ENCODE measurements around the gene FNIP2. TPM values are rescaled to one million over a fixed set of nuclear protein-coding genes. Genes with fewer than 3 reads are reported as not detected.

Gene FNIP2
- total RNA-seq, 4 donors from 2014 or later, result 48.9 to 75.8 (median 63.2) TPM

GRCh38 chr4:158817562-158818296 lies 48.9 kb downstream of the FNIP2 start:
- TF ChIP-seq, protein P1, sequence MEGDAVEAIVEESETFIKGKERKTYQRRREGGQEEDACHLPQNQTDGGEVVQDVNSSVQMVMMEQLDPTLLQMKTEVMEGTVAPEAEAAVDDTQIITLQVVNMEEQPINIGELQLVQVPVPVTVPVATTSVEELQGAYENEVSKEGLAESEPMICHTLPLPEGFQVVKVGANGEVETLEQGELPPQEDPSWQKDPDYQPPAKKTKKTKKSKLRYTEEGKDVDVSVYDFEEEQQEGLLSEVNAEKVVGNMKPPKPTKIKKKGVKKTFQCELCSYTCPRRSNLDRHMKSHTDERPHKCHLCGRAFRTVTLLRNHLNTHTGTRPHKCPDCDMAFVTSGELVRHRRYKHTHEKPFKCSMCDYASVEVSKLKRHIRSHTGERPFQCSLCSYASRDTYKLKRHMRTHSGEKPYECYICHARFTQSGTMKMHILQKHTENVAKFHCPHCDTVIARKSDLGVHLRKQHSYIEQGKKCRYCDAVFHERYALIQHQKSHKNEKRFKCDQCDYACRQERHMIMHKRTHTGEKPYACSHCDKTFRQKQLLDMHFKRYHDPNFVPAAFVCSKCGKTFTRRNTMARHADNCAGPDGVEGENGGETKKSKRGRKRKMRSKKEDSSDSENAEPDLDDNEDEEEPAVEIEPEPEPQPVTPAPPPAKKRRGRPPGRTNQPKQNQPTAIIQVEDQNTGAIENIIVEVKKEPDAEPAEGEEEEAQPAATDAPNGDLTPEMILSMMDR (IDR thresholded peaks at IDR 0.05), result no peak
- no peak for TF ChIP-seq POLR2A (IDR thresholded peaks at IDR 0.05)
- DNase-seq, result no peak
- Histone ChIP-seq H3K4me1 (peaks cover 16 to 44% of the 10 kb centered on the region in 2 donors), H3K9me3 (no peaks in the 10 kb centered on the region), H3K27me3 (no peaks in the 10 kb centered on the region), H3K27ac (no peak overlapping the region), H3K4me3 (replicated peaks in 1 of 3) (no peak overlapping the region), H3K36me3 (no peaks in the 10 kb centered on the region)
- WGBS, 2 donors, result 92 to 93% methylated on average over 10 of the region's 10 CpGs
- intact Hi-C loops (cut with DNase I), result no loop called here

DNA sequence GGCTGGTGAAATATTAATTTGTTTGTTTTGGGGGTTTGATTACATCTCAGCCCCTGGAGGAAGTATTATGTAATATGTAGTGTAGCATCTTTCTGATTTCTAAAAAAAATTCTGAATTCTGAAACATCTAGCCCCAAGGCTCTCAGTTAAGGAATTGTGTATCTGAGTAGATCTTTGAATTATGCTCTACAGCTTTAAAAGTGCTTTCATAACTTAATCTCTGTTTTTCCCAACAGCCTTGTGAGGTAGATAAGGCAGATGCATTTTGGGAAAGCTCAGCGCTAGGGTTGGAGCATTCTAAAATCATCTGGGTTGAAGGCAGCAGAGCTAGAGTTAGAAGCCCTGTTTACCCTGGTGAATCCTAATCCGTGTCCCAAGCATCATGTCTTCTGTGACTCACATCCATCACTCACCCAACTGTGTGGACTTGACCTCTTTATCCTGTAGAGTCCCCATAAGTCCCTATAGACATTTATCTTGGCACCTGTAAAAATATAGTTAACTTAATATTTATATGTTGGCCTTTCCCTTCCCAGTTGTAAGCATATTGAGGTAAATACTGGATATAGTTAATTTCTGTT lies 49.8 kb downstream of the FNIP2 start:
- H3K36me3 ChIP-seq, result no peaks in the 10 kb centered on the region
- 88 to 89% methylated on average over 2 of the region's 2 CpGs for WGBS, 2 donors
- no peaks in the 10 kb centered on the region for H3K9me3 ChIP-seq
- H3K27ac ChIP-seq, result peak overlapping the region in 1 of 3 donors; percentile 69
- intact Hi-C loops (cut with DNase I), result no loop called here
- no peak for TF ChIP-seq POLR2A (IDR thresholded peaks at IDR 0.05)
- TF ChIP-seq, protein P1 (IDR thresholded peaks at IDR 0.05), result no peak
- H3K4me3 ChIP-seq (replicated peaks in 1 of 3), result no peak overlapping the region
- peaks cover 21 to 50% of the 10 kb centered on the region in 2 donors for H3K4me1 ChIP-seq
- DNase-seq, result no peak
- H3K27me3 ChIP-seq, result no peaks in the 10 kb centered on the region

- H3K4me1 ChIP-seq, result peaks cover 36 to 55% of the 10 kb centered on the region in 2 donors
- no peaks in the 10 kb centered on the region for H3K9me3 ChIP-seq
- no peaks in the 10 kb centered on the region for H3K27me3 ChIP-seq
- WGBS, 2 donors, result 48 to 50% methylated on average over 2 of the region's 2 CpGs
- intact Hi-C loops (cut with DNase I), result no loop called here
- DNase-seq, result no peak
- peak overlapping the region; percentile 43 to 69 (median 48) for H3K27ac ChIP-seq
- H3K4me3 ChIP-seq (replicated peaks in 1 of 3), result no peak overlapping the region
- H3K36me3 ChIP-seq, result no peaks in the 10 kb centered on the region
- TF ChIP-seq, protein P1 (IDR thresholded peaks at IDR 0.05), result no peak
- peak in 1 of 2 donors; percentile 20 for TF ChIP-seq POLR2A (IDR thresholded peaks at IDR 0.05)
Observed at GRCh38 chr4:158819942-158820786, 51.3 kb downstream of the FNIP2 start.

DNA sequence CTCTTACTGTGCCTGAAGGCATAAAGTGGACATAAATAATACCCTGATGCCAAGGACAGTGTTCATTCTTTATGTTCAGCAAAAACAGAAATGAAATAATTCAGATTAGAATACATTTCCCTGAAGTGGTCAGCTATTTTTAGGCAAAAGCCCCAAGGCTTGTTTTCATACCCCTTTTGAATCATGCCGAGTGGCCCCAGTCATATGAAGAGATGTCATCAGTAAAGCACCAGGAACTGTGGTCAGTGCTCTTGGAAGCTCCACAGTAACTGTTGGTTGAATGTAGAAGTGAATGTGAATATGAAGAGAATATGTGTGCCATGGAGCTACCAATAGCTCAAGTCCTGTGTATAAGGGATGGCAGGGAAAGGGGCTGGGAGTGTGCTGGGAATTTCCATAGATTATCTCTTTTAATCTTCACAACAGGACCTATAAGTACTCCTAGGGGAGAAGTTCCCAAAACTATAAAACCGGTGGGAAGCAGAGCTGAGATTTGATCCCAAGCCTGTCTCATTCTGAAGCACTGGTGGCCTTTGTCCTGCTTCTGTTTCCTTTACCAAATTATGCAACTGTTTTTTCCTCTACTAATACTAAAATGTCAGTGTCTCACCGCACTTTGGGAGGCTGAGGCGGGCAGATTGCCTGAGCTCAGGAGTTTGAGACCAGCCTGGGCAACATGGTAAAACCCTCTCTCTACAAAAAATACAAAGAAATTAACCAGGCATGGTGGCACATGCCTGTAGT lies 52.6 kb downstream of the FNIP2 start:
- 88 to 89% methylated on average over 4 of the region's 4 CpGs for WGBS, 2 donors
- Histone ChIP-seq H3K27me3 (no peaks in the 10 kb centered on the region), H3K4me3 (replicated peaks in 1 of 3) (no peak overlapping the region), H3K4me1 (peaks cover 47 to 67% of the 10 kb centered on the region in 2 donors), H3K36me3 (no peaks in the 10 kb centered on the region), H3K9me3 (no peaks in the 10 kb centered on the region), H3K27ac (peak overlapping the region in 2 of 3 donors; percentile 43 to 69)
- DNase-seq, result no peak
- intact Hi-C loops (cut with DNase I), result no loop called here
- TF ChIP-seq POLR2A (IDR thresholded peaks at IDR 0.05), result no peak
- TF ChIP-seq, protein P1 (IDR thresholded peaks at IDR 0.05), result no peak
